CD4-positive, CD25-positive, alpha-beta regulatory T cell (primary cell): ENCODE measurements around the gene MARF1. TPM values are rescaled to one million over a fixed set of nuclear protein-coding genes. Genes with fewer than 3 reads are reported as not detected.
"Not testable (repeated sequence)": the region's sequence is repeated elsewhere in the genome, so short reads cannot be mapped to it uniquely, and the experiment has no call there.

Experiments
- ATAC-seq, 2 donors: fragments of 150-1000 bp; cut with Tn5 transposase; one replicate each; pipeline ENCODE4 v1.10.0; 2021; ENCODE audit warnings: low read depth in 2 of 2, moderate number of reproducible peaks in 2 of 2, moderate library complexity in 1 of 2
- DNase-seq, 3 donors: peaks; one replicate each; pipeline versions ENCODE4 v3.0.0 to v3.0.0-alpha.2; 2012 to 2022; ENCODE audit warnings: mixed read lengths in 1 of 3
- H3K27ac ChIP-seq: one replicate; pipeline ENCODE4 v1.7.0; 2013; ENCODE audit warnings: mild to moderate bottlenecking, low read length; ENCODE audit not compliant: insufficient read depth, poor library complexity, severe bottlenecking
- H3K27me3 ChIP-seq: one replicate; pipeline ENCODE4 v1.7.0; 2013; ENCODE audit warnings: low read length; ENCODE audit not compliant: control insufficient read depth, insufficient read depth
- H3K36me3 ChIP-seq: one replicate; pipeline ENCODE4 v1.7.0; 2013; ENCODE audit warnings: mild to moderate bottlenecking, low read length, moderate library complexity; ENCODE audit not compliant: control insufficient read depth, insufficient read depth
- H3K4me1 ChIP-seq: 2 replicates; pipeline ENCODE4 v1.7.0; 2013; ENCODE audit warnings: mild to moderate bottlenecking, low read length; ENCODE audit not compliant: insufficient read depth, control insufficient read depth, poor library complexity, severe bottlenecking
- H3K4me3 ChIP-seq: one replicate; pipeline ENCODE4 v1.7.0; 2013; ENCODE audit warnings: low read depth, mild to moderate bottlenecking, low read length, moderate library complexity
- H3K9me3 ChIP-seq, 2 experiments: 1 replicate in 1 of 2; 2 replicates in 1 of 2; pipeline ENCODE4 v1.7.0; 2013; ENCODE audit warnings: low read length in 2 of 2, mild to moderate bottlenecking in 1 of 2, moderate library complexity in 1 of 2; ENCODE audit not compliant: control insufficient read depth in 2 of 2
- H3K27ac Mint-ChIP-seq, 3 donors: one replicate each; pipeline ENCODE4 v1.8.0; 2020 to 2022; ENCODE audit warnings: mild to moderate bottlenecking in 3 of 3, mixed read lengths in 3 of 3, moderate library complexity in 2 of 3
- H3K27me3 Mint-ChIP-seq: one replicate; pipeline ENCODE4 v1.8.0; 2022; ENCODE audit warnings: mild to moderate bottlenecking, mixed read lengths
- H3K36me3 Mint-ChIP-seq: one replicate; pipeline ENCODE4 v1.8.0; 2020; ENCODE audit warnings: mixed read lengths
- H3K4me1 Mint-ChIP-seq, 4 donors: one replicate each; pipeline ENCODE4 v1.8.0; 2020 to 2022; ENCODE audit warnings: mixed read lengths in 4 of 4, mild to moderate bottlenecking in 1 of 4
- H3K4me3 Mint-ChIP-seq, 4 donors: one replicate each; pipeline ENCODE4 v1.8.0; 2020 to 2022; ENCODE audit warnings: mild to moderate bottlenecking in 4 of 4, mixed read lengths in 4 of 4, moderate library complexity in 3 of 4
- H3K9me3 Mint-ChIP-seq, 7 donors: one replicate each; pipeline ENCODE4 v1.8.0; 2020 to 2022; ENCODE audit warnings: mixed read lengths in 7 of 7, mild to moderate bottlenecking in 3 of 7, moderate library complexity in 2 of 7
- polyA plus RNA-seq, 4 donors: library from polyadenylated mRNA; unstranded; fragments of 300-500 nt; fragmentation: Illumina TruSeq; gene quantifications; one replicate each; pipeline ENCODE4 v1.2.3, GENCODE V29; 2021
- total RNA-seq: library from RNA; stranded (reverse); gene quantifications from one replicate; pipeline ENCODE4 v1.2.3, GENCODE V29; 2022

The MARF1 gene
- total and polyA plus RNA-seq, 5 donors from 2014 or later, result 13.7 to 208 (median 17.7) TPM

GRCh38 chr16:15652293-15653001 lies 9.5 kb upstream of the MARF1 start:
- ATAC-seq (no peak), DNase-seq (no peak)
- peaks cover 9% of the 10 kb centered on the region for H3K36me3 Mint-ChIP-seq
- H3K27me3 Mint-ChIP-seq, result no peaks in the 10 kb centered on the region
- H3K4me1 Mint-ChIP-seq, result peaks cover 2 to 67% (median 32%) of the 10 kb centered on the region in 4 donors
- peaks cover 0 to 1% (median 0%) of the 10 kb centered on the region in 7 donors for H3K9me3 Mint-ChIP-seq
- peak overlapping the region; percentile 75 to 99 (median 98) for H3K4me3 Mint-ChIP-seq
- H3K27ac ChIP-seq, result peak overlapping the region; percentile 91
- H3K9me3 ChIP-seq, result no peaks in the 10 kb centered on the region
- peak overlapping the region; percentile 69 for H3K4me3 ChIP-seq
- H3K36me3 ChIP-seq, result peaks cover 19% of the 10 kb centered on the region
- peaks cover 42% of the 10 kb centered on the region for H3K4me1 ChIP-seq
- H3K27ac Mint-ChIP-seq, result peak overlapping the region in 2 of 3 donors; percentile 78 to 97
- no peaks in the 10 kb centered on the region for H3K27me3 ChIP-seq

GRCh38 chr16:15650698-15651171 lies 7.8 kb upstream of the MARF1 start:
- H3K9me3 Mint-ChIP-seq, result peaks cover 0 to 1% (median 0%) of the 10 kb centered on the region in 7 donors
- H3K27me3 Mint-ChIP-seq, result no peaks in the 10 kb centered on the region
- peaks cover 19% of the 10 kb centered on the region for H3K36me3 ChIP-seq
- peak in 1 of 2 donors; percentile 16 for ATAC-seq
- H3K36me3 Mint-ChIP-seq, result peaks cover 5% of the 10 kb centered on the region
- peak overlapping the region; percentile 89 for H3K4me3 ChIP-seq
- peaks cover 0 to 52% (median 20%) of the 10 kb centered on the region in 4 donors for H3K4me1 Mint-ChIP-seq
- H3K4me1 ChIP-seq, result peaks cover 42% of the 10 kb centered on the region
- peak; percentile 21 to 41 (median 22) for DNase-seq
- no peaks in the 10 kb centered on the region for H3K9me3 ChIP-seq
- no peaks in the 10 kb centered on the region for H3K27me3 ChIP-seq
- H3K4me3 Mint-ChIP-seq, result peak overlapping the region; percentile 96 to 99 (median 98)
- peak overlapping the region; percentile 97 to 100 (median 97) for H3K27ac Mint-ChIP-seq
- H3K27ac ChIP-seq, result peak overlapping the region; percentile 91

GRCh38 chr16:15650019-15650697 lies 7.2 kb upstream of the MARF1 start, which contains the start of gene NDE1:
NDE1 (plus strand) TSS chr16:15650245; CDS start chr16:15664779, 14,534 bp downstream.
- peaks cover 42% of the 10 kb centered on the region for H3K4me1 ChIP-seq
- no peaks in the 10 kb centered on the region for H3K27me3 Mint-ChIP-seq
- peak within 1 kb of the TSS; percentile 97 to 100 (median 97) for H3K27ac Mint-ChIP-seq
- H3K36me3 Mint-ChIP-seq, result peaks cover 5% of the 10 kb centered on the region
- H3K4me3 ChIP-seq, result peak within 1 kb of the TSS; percentile 89
- H3K27ac ChIP-seq, result peak within 1 kb of the TSS; percentile 91
- peak within 1 kb of the TSS; percentile 96 to 99 (median 98) for H3K4me3 Mint-ChIP-seq
- no peaks in the 10 kb centered on the region for H3K9me3 ChIP-seq
- no peaks in the 10 kb centered on the region for H3K27me3 ChIP-seq
- H3K36me3 ChIP-seq, result peaks cover 17% of the 10 kb centered on the region
- peaks cover 0 to 1% (median 0%) of the 10 kb centered on the region in 7 donors for H3K9me3 Mint-ChIP-seq
- DNase-seq (peak; percentile 78 to 88 (median 86)), ATAC-seq (peak; percentile 99)
- peaks cover 0 to 52% (median 18%) of the 10 kb centered on the region in 4 donors for H3K4me1 Mint-ChIP-seq

- H3K9me3 Mint-ChIP-seq, result peaks cover 0 to 1% (median 0%) of the 10 kb centered on the region in 7 donors
- peaks cover 5% of the 10 kb centered on the region for H3K36me3 Mint-ChIP-seq
Measured at GRCh38 chr16:15649727-15650018, 6.7 kb upstream of the MARF1 start.

GRCh38 chr16:15649311-15649710 lies 6.4 kb upstream of the MARF1 start:
- peak overlapping the region; percentile 49 for H3K4me3 ChIP-seq

More at GRCh38 chr16:15649727-15650018, 6.7 kb upstream of the MARF1 start:
- H3K4me1 ChIP-seq, result peaks cover 42% of the 10 kb centered on the region
- Mint-ChIP-seq H3K4me3 (peak overlapping the region; percentile 90 to 96 (median 92)), H3K4me1 (peaks cover 0 to 49% (median 17%) of the 10 kb centered on the region in 4 donors), H3K27me3 (no peaks in the 10 kb centered on the region), H3K27ac (peak overlapping the region; percentile 58 to 89 (median 75))
- no peaks in the 10 kb centered on the region for H3K9me3 ChIP-seq
- no peak for ATAC-seq
- H3K27me3 ChIP-seq, result no peaks in the 10 kb centered on the region
- H3K36me3 ChIP-seq, result peaks cover 12% of the 10 kb centered on the region
- peak overlapping the region; percentile 91 for H3K27ac ChIP-seq
- H3K4me3 ChIP-seq, result peak overlapping the region; percentile 49
- DNase-seq, result no peak

GRCh38 chr16:15648135-15648730 lies 5.3 kb upstream of the MARF1 start:
- no peak overlapping the region for H3K27ac ChIP-seq
- Mint-ChIP-seq H3K4me3 (peak overlapping the region in 1 of 4 donors; percentile 53), H3K27ac (no peak overlapping the region)

More at GRCh38 chr16:15649311-15649710, 6.4 kb upstream of the MARF1 start:
- Mint-ChIP-seq H3K27ac (peak overlapping the region; percentile 58 to 89 (median 75)), H3K4me3 (peak overlapping the region; percentile 90 to 96 (median 92)), H3K4me1 (peaks cover 1 to 48% (median 16%) of the 10 kb centered on the region in 4 donors)
- not testable (repeated sequence) for H3K9me3 ChIP-seq, H3K36me3 Mint-ChIP-seq, H3K9me3 Mint-ChIP-seq, H3K27me3 ChIP-seq, ATAC-seq, H3K27me3 Mint-ChIP-seq, DNase-seq
- Histone ChIP-seq H3K27ac (peak overlapping the region; percentile 91), H3K4me1 (peaks cover 42% of the 10 kb centered on the region), H3K36me3 (peaks cover 10% of the 10 kb centered on the region)

GRCh38 chr16:15647294-15648014 lies 4.5 kb upstream of the MARF1 start:
- H3K9me3 ChIP-seq, result no peaks in the 10 kb centered on the region
- H3K4me1 Mint-ChIP-seq, result peaks cover 3 to 38% (median 21%) of the 10 kb centered on the region in 4 donors
- DNase-seq, result no peak
- H3K27me3 Mint-ChIP-seq, result peaks cover 6% of the 10 kb centered on the region
- peak overlapping the region in 3 of 4 donors; percentile 19 to 85 (median 53) for H3K4me3 Mint-ChIP-seq
- no peaks in the 10 kb centered on the region for H3K9me3 Mint-ChIP-seq
- no peak overlapping the region for H3K4me3 ChIP-seq
- peaks cover 36% of the 10 kb centered on the region for H3K4me1 ChIP-seq
- peak overlapping the region in 1 of 3 donors; percentile 75 for H3K27ac Mint-ChIP-seq
- no peaks in the 10 kb centered on the region for H3K36me3 Mint-ChIP-seq
- ATAC-seq, result no peak
- no peaks in the 10 kb centered on the region for H3K36me3 ChIP-seq
- H3K27ac ChIP-seq, result no peak overlapping the region
- H3K27me3 ChIP-seq, result no peaks in the 10 kb centered on the region

More at GRCh38 chr16:15648135-15648730, 5.3 kb upstream of the MARF1 start:
- Histone ChIP-seq H3K9me3 (no peaks in the 10 kb centered on the region), H3K4me1 (peaks cover 41% of the 10 kb centered on the region), H3K27me3 (no peaks in the 10 kb centered on the region), H3K36me3 (peaks cover 5% of the 10 kb centered on the region), H3K4me3 (no peak overlapping the region)
- Mint-ChIP-seq H3K4me1 (peaks cover 8 to 46% (median 21%) of the 10 kb centered on the region in 4 donors), H3K27me3 (peaks cover 3% of the 10 kb centered on the region), H3K36me3 (peaks cover 5% of the 10 kb centered on the region), H3K9me3 (peaks cover 0 to 1% (median 0%) of the 10 kb centered on the region in 7 donors)
- DNase-seq, result no peak
- no peak for ATAC-seq
